ENCODE measurements around the gene CAMTA1. TPM values are rescaled to one million over a fixed set of nuclear protein-coding genes. Genes with fewer than 3 reads are reported as not detected.

Gene CAMTA1
- total and polyA plus RNA-seq, 4 donors: 18.0 to 93.5 (median 35.8) TPM

DNA sequence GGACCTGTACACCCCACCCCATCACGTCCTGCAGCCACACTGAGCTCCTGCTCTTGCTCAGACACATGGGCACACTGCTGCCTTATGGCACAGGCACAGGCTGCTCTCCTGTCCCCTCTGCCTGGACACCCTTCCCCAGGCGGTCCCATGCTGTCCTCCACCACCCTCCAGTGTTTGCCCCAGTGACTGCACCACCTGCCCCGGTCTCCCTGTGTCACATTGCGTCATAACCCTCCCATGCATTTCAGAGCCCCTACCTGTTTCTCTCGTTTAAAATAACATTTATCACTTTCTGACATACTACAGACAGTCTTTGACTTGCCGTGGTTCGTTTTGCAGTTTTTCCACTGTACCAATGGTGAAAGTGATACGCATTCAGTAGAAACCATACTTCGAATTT is 159.2 kb downstream of the CAMTA1 start:
- H3K9ac ChIP-seq (ENCODE audit: low read depth in 1 of 2, low read length in 2 of 2): no peak overlapping the region
- no peaks in the 10 kb centered on the region for H3K9me3 ChIP-seq (ENCODE audit: control insufficient read depth in 4 of 4, low read length in 3 of 4)
- H3K4me3 ChIP-seq (ENCODE audit: low read depth in 1 of 3, low read length in 3 of 3): no peak overlapping the region
- no peaks in the 10 kb centered on the region for H3K36me3 ChIP-seq (ENCODE audit: control insufficient read depth in 4 of 4, insufficient read depth in 3 of 4, low read depth in 1 of 4, low read length in 3 of 4)
- no peaks in the 10 kb centered on the region for H3K4me1 ChIP-seq (ENCODE audit: control insufficient read depth in 4 of 4, insufficient read depth in 4 of 4, low read length in 3 of 4)
- H3K27ac ChIP-seq (ENCODE audit: low read depth in 1 of 2, low read length in 2 of 2): no peak overlapping the region
- no peaks in the 10 kb centered on the region for H3K27me3 ChIP-seq (ENCODE audit: control insufficient read depth in 4 of 4, insufficient read depth in 4 of 4, low read length in 3 of 4)
- DNase-seq (ENCODE audit: low spot score): no peak
- WGBS: 82% methylated on average over 9 of the region's 9 CpGs
- TF ChIP-seq HNF4G (IDR thresholded peaks at IDR 0.05) (no peak), SP1 (IDR thresholded peaks at IDR 0.05) (no peak), FOXA2 (IDR thresholded peaks at IDR 0.05) (no peak), RXRA (IDR thresholded peaks at IDR 0.05) (no peak), EGR1 (IDR thresholded peaks at IDR 0.05; ENCODE audit: low read depth in 2 of 2) (no peak), YY1 (IDR thresholded peaks at IDR 0.05) (no peak), RAD21 (IDR thresholded peaks at IDR 0.05) (no peak), NR2F2 (IDR thresholded peaks at IDR 0.05) (no peak)
- TF ChIP-seq, protein P1, sequence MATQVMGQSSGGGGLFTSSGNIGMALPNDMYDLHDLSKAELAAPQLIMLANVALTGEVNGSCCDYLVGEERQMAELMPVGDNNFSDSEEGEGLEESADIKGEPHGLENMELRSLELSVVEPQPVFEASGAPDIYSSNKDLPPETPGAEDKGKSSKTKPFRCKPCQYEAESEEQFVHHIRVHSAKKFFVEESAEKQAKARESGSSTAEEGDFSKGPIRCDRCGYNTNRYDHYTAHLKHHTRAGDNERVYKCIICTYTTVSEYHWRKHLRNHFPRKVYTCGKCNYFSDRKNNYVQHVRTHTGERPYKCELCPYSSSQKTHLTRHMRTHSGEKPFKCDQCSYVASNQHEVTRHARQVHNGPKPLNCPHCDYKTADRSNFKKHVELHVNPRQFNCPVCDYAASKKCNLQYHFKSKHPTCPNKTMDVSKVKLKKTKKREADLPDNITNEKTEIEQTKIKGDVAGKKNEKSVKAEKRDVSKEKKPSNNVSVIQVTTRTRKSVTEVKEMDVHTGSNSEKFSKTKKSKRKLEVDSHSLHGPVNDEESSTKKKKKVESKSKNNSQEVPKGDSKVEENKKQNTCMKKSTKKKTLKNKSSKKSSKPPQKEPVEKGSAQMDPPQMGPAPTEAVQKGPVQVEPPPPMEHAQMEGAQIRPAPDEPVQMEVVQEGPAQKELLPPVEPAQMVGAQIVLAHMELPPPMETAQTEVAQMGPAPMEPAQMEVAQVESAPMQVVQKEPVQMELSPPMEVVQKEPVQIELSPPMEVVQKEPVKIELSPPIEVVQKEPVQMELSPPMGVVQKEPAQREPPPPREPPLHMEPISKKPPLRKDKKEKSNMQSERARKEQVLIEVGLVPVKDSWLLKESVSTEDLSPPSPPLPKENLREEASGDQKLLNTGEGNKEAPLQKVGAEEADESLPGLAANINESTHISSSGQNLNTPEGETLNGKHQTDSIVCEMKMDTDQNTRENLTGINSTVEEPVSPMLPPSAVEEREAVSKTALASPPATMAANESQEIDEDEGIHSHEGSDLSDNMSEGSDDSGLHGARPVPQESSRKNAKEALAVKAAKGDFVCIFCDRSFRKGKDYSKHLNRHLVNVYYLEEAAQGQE (IDR thresholded peaks at IDR 0.05): no peak

DNA sequence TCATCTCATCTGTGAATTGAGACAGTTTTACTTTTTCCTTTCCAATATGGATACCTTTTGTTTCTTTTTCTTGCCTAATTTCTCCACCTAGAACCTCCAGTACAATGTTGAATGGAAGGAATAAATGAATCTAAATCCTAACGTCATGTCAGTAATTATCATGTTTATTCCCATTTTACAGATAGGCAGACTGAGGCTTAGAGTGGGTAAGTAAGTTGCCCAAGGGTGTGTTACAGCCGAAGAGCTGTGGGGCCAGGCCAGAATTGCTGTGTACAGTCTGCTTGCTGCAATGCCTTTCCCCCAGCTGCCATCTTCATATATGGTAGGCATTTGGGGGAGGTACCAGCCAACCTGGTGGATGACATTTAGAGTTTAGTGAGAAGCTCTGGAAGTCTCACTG is 162.7 kb downstream of the CAMTA1 start:
- Histone ChIP-seq H3K9me3 (ENCODE audit: control insufficient read depth in 4 of 4, low read length in 3 of 4) (no peaks in the 10 kb centered on the region), H3K27ac (ENCODE audit: low read depth in 1 of 2, low read length in 2 of 2) (no peak overlapping the region), H3K36me3 (ENCODE audit: control insufficient read depth in 4 of 4, insufficient read depth in 3 of 4, low read depth in 1 of 4, low read length in 3 of 4) (no peaks in the 10 kb centered on the region), H3K4me1 (ENCODE audit: control insufficient read depth in 4 of 4, insufficient read depth in 4 of 4, low read length in 3 of 4) (no peaks in the 10 kb centered on the region), H3K4me3 (ENCODE audit: low read depth in 1 of 3, low read length in 3 of 3) (no peak overlapping the region), H3K9ac (ENCODE audit: low read depth in 1 of 2, low read length in 2 of 2) (no peak overlapping the region), H3K27me3 (ENCODE audit: control insufficient read depth in 4 of 4, insufficient read depth in 4 of 4, low read length in 3 of 4) (no peaks in the 10 kb centered on the region)
- no peak for DNase-seq (ENCODE audit: low spot score)
- WGBS: 86% methylated on average over 2 of the region's 2 CpGs
- TF ChIP-seq JUND (IDR thresholded peaks at IDR 0.05): no peak
- TF ChIP-seq GABPA (IDR thresholded peaks at IDR 0.05 in 1 of 2, conservative IDR thresholded peaks at IDR 0.05 in 1 of 2): no peak
- no peak for TF ChIP-seq RXRA (IDR thresholded peaks at IDR 0.05)
- no peak for TF ChIP-seq EGR1 (IDR thresholded peaks at IDR 0.05; ENCODE audit: low read depth in 2 of 2)

DNA sequence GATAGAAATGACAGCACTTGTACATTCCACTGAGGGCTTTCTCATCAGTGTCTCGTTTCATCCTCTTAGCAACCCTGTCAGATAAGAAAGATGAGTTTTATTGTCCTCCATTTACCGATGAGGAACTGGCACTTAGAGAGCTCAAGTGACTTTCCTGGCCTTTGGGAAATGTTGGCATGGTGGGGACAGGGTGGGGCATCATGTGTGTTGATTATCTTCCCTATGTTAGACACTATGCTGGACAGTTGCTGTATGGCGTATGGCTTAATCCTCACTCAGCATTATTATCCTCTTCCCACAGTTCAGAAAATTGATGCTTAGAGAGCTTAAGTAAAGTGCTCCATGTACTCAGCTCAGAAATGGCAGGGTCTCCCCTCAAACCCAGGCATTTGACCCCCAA is 163.2 kb downstream of the CAMTA1 start:
- no peaks in the 10 kb centered on the region for H3K4me1 ChIP-seq (ENCODE audit: control insufficient read depth in 4 of 4, insufficient read depth in 4 of 4, low read length in 3 of 4)
- no peaks in the 10 kb centered on the region for H3K36me3 ChIP-seq (ENCODE audit: control insufficient read depth in 4 of 4, insufficient read depth in 3 of 4, low read depth in 1 of 4, low read length in 3 of 4)
- no peak overlapping the region for H3K9ac ChIP-seq (ENCODE audit: low read depth in 1 of 2, low read length in 2 of 2)
- DNase-seq (ENCODE audit: low spot score): no peak
- H3K27ac ChIP-seq (ENCODE audit: low read depth in 1 of 2, low read length in 2 of 2): no peak overlapping the region
- H3K4me3 ChIP-seq (ENCODE audit: low read depth in 1 of 3, low read length in 3 of 3): no peak overlapping the region
- no peaks in the 10 kb centered on the region for H3K27me3 ChIP-seq (ENCODE audit: control insufficient read depth in 4 of 4, insufficient read depth in 4 of 4, low read length in 3 of 4)
- 80% methylated on average over 3 of the region's 3 CpGs for WGBS
- no peaks in the 10 kb centered on the region for H3K9me3 ChIP-seq (ENCODE audit: control insufficient read depth in 4 of 4, low read length in 3 of 4)
- TF ChIP-seq YY1 (IDR thresholded peaks at IDR 0.05) (no peak), JUND (IDR thresholded peaks at IDR 0.05) (no peak), SP1 (IDR thresholded peaks at IDR 0.05) (no peak), GABPA (IDR thresholded peaks at IDR 0.05 in 1 of 2, conservative IDR thresholded peaks at IDR 0.05 in 1 of 2) (no peak), RXRA (IDR thresholded peaks at IDR 0.05) (no peak), RAD21 (IDR thresholded peaks at IDR 0.05) (no peak), HNF4A (conservative IDR thresholded peaks at IDR 0.05) (no peak), TAF1 (conservative IDR thresholded peaks at IDR 0.05) (no peak)
- TF ChIP-seq, protein P2, sequence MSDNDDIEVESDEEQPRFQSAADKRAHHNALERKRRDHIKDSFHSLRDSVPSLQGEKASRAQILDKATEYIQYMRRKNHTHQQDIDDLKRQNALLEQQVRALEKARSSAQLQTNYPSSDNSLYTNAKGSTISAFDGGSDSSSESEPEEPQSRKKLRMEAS (IDR thresholded peaks at IDR 0.05): no peak
- TF ChIP-seq, protein P1 (IDR thresholded peaks at IDR 0.05): no peak
- TF ChIP-seq, protein P3, sequence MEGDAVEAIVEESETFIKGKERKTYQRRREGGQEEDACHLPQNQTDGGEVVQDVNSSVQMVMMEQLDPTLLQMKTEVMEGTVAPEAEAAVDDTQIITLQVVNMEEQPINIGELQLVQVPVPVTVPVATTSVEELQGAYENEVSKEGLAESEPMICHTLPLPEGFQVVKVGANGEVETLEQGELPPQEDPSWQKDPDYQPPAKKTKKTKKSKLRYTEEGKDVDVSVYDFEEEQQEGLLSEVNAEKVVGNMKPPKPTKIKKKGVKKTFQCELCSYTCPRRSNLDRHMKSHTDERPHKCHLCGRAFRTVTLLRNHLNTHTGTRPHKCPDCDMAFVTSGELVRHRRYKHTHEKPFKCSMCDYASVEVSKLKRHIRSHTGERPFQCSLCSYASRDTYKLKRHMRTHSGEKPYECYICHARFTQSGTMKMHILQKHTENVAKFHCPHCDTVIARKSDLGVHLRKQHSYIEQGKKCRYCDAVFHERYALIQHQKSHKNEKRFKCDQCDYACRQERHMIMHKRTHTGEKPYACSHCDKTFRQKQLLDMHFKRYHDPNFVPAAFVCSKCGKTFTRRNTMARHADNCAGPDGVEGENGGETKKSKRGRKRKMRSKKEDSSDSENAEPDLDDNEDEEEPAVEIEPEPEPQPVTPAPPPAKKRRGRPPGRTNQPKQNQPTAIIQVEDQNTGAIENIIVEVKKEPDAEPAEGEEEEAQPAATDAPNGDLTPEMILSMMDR (IDR thresholded peaks at IDR 0.05; ENCODE audit: low read depth, low read length, missing input control): no peak
- TF ChIP-seq, protein P4, sequence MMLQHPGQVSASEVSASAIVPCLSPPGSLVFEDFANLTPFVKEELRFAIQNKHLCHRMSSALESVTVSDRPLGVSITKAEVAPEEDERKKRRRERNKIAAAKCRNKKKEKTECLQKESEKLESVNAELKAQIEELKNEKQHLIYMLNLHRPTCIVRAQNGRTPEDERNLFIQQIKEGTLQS (IDR thresholded peaks at IDR 0.05): no peak
- TF ChIP-seq, protein P5, sequence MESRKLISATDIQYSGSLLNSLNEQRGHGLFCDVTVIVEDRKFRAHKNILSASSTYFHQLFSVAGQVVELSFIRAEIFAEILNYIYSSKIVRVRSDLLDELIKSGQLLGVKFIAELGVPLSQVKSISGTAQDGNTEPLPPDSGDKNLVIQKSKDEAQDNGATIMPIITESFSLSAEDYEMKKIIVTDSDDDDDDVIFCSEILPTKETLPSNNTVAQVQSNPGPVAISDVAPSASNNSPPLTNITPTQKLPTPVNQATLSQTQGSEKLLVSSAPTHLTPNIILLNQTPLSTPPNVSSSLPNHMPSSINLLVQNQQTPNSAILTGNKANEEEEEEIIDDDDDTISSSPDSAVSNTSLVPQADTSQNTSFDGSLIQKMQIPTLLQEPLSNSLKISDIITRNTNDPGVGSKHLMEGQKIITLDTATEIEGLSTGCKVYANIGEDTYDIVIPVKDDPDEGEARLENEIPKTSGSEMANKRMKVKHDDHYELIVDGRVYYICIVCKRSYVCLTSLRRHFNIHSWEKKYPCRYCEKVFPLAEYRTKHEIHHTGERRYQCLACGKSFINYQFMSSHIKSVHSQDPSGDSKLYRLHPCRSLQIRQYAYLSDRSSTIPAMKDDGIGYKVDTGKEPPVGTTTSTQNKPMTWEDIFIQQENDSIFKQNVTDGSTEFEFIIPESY (IDR thresholded peaks at IDR 0.05): no peak

Data from liver (tissue), 9 donors.